Daoy (cell line): ENCODE results near the gene RPP30. TPM values are rescaled to one million over a fixed set of nuclear protein-coding genes. Genes with fewer than 3 reads are reported as not detected.

ENCODE experiments used
- DNase-seq: peaks from one replicate; pipeline ENCODE4 v3.0.0-alpha.2; 2015; ENCODE audit warnings: low read depth
- total RNA-seq: library from RNA; depleted of rRNA; stranded (reverse); fragments of >200 nt; shearing (Covaris generic); gene quantifications from 2 replicates; pipeline ENCODE4 v1.2.3, GENCODE V29; 2014; rRNA removed

Gene RPP30
- 76.5 and 97.4 TPM in 2 replicates for total RNA-seq

- DNase-seq: peak; percentile 87
These were observed at the start of gene RPP30 for GRCh38 chr10:90871766-90872647. RPP30 (plus strand) TSS chr10:90871974; CDS start chr10:90871987, 13 bp downstream.

GRCh38 chr10:90822508-90822907 is 49.3 kb upstream of the RPP30 start:
- no peak for DNase-seq

DNA sequence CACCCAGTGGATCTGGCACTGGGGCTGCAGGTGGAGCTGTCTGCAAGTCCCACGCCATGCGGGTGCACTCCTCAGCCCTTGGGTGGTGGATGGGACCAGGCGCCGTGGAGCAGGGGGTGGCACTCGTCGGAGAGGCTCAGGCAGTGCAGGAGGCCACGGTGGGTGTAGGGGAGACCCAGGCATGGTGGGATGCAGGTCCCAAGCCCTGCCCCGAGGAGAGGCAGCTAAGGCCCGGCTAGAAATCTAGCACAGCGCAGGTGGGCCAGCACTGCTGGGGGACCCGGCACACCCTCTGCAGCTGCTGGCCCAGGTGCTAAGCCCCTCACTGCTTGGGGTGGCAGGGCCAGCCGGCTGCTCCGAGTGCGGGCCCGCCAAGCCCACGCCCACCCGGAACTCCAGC is 39.7 kb upstream of the RPP30 start:
- DNase-seq: no peak

- DNase-seq: peak; percentile 16
These were observed 37.4 kb upstream of the RPP30 start for GRCh38 chr10:90834326-90834725.

DNA sequence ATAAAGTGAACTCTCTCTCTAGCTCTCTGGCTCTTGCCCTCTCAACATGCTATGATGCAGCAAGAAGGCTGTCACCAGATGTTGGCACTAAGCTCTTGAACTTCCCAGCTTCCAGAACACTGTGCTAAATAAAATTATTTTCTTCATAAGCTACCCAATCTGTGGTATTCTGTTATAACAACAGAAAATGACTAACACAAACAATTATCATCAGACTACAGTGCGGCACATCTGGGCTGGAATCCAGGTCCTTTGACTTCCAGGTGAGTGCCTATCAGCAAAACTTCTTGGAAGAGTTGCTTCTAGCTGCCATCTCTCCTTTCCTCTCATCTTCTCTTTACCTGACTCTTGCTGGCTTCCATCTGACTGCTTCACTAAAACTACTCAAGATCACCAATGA is 34.3 kb upstream of the RPP30 start:
- no peak for DNase-seq

- DNase-seq: no peak
These were observed 29.0 kb upstream of the RPP30 start for GRCh38 chr10:90842725-90843124.

GRCh38 chr10:90845726-90846125 is 26.0 kb upstream of the RPP30 start:
- DNase-seq: no peak

DNA sequence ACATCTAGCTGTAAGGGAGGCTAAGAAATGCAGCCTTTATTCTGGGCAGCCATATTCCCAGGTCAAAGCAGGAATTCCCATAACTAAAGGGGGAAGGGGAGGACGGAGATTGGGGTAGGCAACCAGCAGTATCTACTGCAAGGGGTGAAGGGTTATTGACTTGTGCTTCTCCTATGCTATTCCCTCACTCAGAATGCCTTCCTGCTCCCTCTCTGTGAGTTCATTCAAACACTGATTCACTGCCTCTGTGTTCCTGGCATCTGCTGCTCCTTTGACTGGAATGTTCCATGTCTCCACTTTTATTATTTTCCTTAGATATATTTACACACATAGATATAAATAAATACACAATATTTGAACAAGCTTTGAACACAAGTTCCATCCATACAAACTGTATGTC is 25.0 kb upstream of the RPP30 start:
- no peak for DNase-seq

- peak; percentile 27 for DNase-seq
These were observed 24.3 kb upstream of the RPP30 start for GRCh38 chr10:90847436-90847835.

GRCh38 chr10:90849956-90850749 is 21.6 kb upstream of the RPP30 start:
- DNase-seq: no peak

- DNase-seq: no peak
These were observed 16.6 kb upstream of the RPP30 start for GRCh38 chr10:90855126-90855525.

GRCh38 chr10:90856261-90856660 is 15.5 kb upstream of the RPP30 start:
- DNase-seq: peak; percentile 32

DNA sequence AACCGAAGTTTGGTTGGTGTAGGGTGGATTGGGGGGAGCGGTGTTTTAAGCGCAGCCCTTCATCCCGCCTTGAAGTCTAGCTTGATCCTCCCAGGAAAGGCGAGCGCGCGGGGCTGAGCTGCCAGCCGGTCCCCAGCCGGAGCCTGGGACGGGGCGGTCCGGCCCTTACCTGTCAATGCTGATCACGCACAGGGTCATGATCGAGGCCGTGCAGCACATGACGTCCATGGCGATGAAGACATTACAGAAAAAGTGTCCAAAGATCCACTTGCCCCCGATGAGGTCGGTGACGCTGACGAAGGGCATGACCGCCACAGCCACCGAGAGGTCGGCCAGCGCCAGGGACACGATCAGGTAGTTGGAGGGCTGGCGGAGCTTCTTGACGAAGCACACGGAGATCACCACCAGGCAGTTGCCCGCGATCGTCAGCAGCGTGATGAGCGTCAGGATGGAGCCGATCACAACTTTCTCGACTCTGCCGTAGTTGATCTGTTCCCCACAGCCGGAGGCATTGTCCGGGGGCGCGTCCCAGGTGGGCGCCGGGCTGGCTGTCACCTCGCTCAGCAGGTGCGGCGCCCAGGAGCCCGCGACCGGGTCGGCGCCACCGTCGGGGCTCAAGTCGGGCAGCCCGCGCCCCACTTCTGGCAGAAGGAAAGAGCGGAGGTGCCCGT is 14.7 kb upstream of the RPP30 start:
- peak; percentile 30 for DNase-seq

DNA sequence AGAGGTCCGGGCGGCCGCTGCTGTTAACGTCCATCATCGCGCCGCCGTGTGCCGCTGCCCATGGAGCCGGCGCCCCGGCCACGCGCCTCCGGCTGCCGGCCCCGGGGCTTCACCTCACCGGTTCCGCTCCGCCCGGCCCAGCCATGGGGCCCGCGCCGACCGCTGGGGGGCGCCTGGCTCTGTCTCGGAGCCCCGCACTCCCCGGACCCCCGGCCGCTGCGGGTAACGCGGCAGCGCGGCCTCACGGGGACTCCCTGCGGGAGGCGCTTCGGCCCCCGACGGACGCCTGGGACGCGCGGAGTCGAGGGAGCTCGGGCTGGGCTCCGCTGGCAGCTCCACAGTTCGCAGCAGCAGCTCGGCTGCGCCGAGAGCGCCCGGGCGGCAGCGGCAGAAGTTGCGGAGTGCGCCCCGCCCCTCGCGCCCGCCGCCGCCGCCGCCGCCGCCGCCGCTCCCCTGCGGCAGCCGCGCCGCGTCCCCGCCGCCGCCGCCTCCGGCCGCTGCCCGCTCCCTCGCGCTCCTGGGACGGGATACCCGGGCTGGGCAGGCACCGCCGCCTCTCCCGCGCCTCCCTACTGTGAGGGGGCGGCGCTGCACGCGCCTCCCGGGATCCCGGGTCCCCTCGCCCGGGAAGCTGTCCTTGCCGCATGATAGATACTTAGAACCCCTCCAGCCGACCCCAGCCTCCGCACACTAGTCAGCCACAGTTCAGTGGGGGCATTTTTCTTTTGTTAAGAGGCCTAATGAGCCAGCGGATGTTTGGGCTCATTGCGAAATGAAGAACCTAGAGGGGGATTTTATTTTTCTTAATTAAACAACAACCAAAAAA is 13.9 kb upstream of the RPP30 start, which contains the start of gene HTR7:
TSS of gene HTR7 (minus strand) at position 405 of the 826 bp plus-strand sequence. CDS start at position 37, 368 bp downstream.
- DNase-seq: peak; percentile 66

DNA sequence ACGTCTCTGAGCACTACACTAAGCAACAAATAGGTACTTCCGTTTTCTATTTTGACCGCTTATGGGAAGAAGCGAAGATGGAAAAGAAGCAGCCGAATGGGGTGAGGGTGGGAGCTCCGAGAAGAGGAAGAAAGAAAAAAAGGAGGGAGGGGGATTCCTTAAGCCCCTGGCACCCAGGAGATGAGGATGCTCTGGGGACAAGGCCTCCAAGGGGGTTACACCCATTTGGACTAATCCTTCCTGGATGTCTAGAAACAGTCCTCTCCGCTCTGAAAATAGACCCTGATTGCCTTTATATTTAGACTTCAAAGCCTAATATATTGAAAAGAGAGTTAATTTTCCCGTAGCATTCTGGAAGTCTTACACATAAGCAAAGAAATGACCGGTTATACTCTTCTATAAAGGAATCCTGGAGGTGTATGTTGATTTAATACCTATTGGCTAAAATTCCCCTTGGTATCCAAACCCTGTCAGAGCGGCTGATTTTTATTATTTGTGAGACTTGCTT is 13.3 kb upstream of the RPP30 start:
- DNase-seq: no peak

GRCh38 chr10:90859321-90859751 is 12.4 kb upstream of the RPP30 start:
- peak; percentile 71 for DNase-seq

DNA sequence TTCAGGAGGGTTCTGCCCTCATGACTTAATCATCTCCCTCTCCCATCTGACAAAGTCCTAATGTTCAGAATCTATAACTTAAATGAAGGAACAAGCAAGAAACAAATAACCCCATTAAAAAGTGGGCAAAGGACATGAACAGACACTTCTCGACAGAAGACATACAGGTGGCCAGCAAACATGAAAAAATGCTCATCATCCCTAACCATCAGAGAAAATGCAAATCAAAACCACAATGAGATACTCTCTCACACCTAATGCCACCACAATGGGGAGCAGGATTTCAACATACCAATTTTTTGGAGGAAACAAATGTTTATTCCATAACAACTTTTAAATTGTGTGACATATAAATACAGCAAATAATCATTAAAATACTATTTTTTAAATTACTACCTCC is 11.0 kb upstream of the RPP30 start:
- no peak for DNase-seq

DNA sequence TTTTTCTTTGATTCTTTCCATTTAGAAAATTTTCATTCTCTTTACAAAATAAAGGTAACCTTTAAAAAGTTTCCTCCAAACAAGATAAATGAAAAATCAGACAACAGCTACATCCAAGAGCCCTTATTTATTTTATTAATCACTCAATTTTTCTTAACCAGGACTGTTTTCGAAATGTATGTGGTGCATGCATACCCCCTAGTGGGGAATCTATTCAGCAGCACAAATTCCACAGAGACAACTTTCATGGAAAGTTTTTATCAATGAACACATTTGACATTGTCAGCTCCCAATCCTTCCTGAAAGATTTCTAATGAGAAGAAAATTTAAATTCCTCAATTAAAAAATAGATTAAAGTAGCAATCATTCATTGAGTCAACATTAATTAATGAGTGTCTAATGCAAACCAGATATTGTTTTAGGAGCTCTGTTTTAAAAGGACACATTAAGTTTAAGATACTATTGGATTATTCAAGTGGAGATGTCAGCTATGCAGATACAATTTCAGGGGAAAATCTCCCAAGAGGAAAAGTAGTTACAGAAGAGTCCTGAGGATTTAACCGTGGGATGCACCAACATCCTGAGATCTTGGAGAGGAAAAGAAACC is 8.8 kb upstream of the RPP30 start:
- no peak for DNase-seq

DNA sequence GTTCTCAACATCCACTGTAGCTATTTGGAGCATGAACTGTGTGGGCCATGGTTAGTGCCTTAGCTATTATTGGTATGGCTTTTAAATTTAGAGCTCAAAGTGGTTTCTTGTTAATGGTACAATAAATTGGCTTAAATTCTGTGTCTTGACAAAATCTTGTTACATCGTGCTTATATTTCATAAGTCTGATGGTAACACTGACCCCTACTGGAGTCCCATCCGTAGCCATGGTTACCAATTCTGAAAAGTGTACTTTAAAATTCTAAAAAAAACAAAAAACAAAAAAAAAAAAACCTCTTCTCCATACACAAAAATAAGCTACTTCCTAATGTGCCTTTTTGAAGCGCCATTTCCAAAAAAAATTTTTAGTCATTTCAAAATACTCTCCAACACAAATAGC is 6.4 kb upstream of the RPP30 start:
- DNase-seq: no peak

DNA sequence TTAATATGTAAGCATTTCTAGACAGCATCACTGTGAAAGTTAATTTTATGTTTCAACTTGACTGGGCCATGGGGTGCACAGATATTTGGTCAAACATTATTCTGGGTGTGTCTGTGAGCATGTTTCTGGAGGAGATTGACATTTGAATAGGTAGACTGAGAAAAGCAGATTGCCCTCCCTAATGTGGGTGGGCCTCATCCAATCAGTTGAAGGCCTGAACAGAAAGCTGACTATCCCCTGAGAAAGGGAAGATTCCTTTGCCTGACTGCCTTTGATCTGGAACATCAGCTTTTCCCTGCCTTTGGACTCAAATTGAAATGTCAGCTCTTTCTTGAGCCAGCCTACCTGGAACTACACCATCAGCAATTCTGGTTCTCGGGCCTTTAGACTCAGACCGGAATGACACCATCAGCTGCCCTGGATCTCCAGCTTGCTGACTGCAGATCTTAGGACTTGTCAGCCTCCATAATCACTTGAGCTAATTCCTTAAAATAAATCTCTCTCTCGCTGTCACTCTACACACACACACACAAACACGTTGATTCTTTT is 5.7 kb upstream of the RPP30 start:
- no peak for DNase-seq
